GM12873 (cell line): Measurements from ENCODE around the gene CES1.

Source experiments
- CTCF ChIP-seq: IDR thresholded peaks from 2 replicates; pipeline ENCODE4 v1.5.1; 2012; ENCODE audit warnings: low read depth, mild to moderate bottlenecking, moderate library complexity, low read length, control low read depth; ENCODE audit not compliant: insufficient read depth; ENCODE audit errors: missing control alignments

The CES1 gene

GRCh38 chr16:55832773-55833691 lies at the start of gene CES1:
Gene CES1 (minus strand): TSS chr16:55833096. CDS start chr16:55833055, 41 bp downstream.
- TF ChIP-seq CTCF = no peak

- no peak for TF ChIP-seq CTCF
Measured at GRCh38 chr16:55876854-55877253, 44.0 kb upstream of the CES1 start.

GRCh38 chr16:55875273-55875672 lies 42.4 kb upstream of the CES1 start, which contains the start of gene CES5A:
Gene CES5A (minus strand): TSS chr16:55875373. CDS start chr16:55875221, 152 bp downstream.
- no peak for TF ChIP-seq CTCF

GRCh38 chr16:55873122-55873521 lies 40.2 kb upstream of the CES1 start:
- no peak for TF ChIP-seq CTCF

GRCh38 chr16:55872130-55872529 lies 39.2 kb upstream of the CES1 start:
- no peak for TF ChIP-seq CTCF

GRCh38 chr16:55871411-55872038 lies 38.6 kb upstream of the CES1 start:
- TF ChIP-seq CTCF = no peak

GRCh38 chr16:55868980-55869379 lies 36.1 kb upstream of the CES1 start:
- no peak for TF ChIP-seq CTCF
